HG03558 (cell line): ENCODE measurements around the gene CD74.
"Not testable (repeated sequence)": the region's sequence is repeated elsewhere in the genome, so short reads cannot be mapped to it uniquely, and the experiment has no call there.

Experiments used
- ATAC-seq: cut with Tn5 transposase; IDR thresholded peaks from one replicate; pipeline ENCODE4 v1.9.1; 2021; ENCODE audit warnings: moderate number of reproducible peaks; ENCODE audit not compliant: unreplicated experiment; ENCODE audit errors: extremely low read depth

CD74 gene

GRCh38 chr5:150442699-150443080, 30.0 kb upstream of the CD74 start:
- ATAC-seq: no peak

DNA sequence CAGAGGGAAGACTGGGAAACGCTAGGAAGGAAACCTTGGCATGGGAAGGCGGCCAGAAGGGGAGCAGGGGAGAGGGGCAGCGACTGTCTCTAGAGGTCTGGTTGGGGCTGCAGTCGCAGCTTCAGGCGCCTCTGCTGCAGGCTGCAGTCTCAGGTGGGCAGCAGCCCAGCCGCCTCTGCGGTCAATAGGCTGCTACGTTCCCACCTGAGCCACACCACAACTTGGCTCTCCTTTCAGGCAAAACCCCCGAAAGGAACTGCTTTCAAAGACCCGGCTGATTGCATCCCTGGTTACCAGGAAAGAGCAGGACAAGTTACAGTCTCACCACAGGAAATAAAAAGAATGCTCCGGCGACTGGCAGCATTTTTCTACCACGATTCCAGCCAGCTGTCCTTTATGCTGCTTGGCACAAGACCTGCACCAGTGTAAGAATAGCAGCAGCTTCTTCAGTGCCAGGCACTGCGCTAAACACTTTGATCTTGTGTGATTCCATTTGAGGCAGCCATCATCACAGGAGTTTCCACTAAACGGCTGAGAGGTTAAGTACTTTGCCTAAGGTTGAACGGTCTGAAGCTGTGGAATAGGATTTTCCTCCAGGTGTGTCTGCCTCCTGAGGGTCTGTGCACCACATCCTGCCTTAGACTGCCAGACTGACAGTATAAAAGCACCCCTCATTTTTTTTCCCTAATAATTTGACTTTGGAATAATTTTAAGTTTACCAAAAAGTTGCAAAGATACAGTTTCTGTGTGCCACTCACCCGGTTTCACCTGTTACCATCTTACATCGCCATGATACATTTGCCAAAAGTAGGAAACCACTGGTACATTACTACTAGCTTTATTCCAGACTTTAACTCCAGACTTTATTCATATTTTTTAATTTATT, 29.3 kb upstream of the CD74 start:
- ATAC-seq: no peak

GRCh38 chr5:150440948-150441812, 28.5 kb upstream of the CD74 start:
- ATAC-seq: no peak

GRCh38 chr5:150438873-150439546, 26.3 kb upstream of the CD74 start:
- ATAC-seq: no peak

GRCh38 chr5:150436141-150436680, 23.5 kb upstream of the CD74 start:
- ATAC-seq: peak; percentile 83

DNA sequence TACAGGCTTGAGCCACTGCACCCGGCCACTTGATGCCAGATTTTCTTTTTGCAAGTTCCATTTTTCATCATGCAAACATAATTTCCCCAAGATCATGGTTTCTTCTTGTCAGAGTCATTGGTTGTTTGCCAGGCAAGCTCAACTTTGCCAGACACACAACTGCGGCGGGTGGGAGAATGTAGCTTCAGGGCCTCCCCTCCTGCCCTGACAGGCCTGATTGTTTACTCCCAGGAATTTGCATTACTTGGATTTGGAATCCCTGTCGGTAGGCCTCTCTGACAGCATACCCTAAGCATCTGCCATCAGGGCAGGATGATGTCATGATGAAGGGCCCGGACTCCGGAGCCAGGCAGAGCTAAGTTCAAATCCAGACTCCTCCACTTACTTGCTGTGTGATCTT, 21.8 kb upstream of the CD74 start:
- no peak for ATAC-seq

GRCh38 chr5:150431574-150431973, 18.9 kb upstream of the CD74 start:
- no peak for ATAC-seq

- no peak for ATAC-seq
Measured at GRCh38 chr5:150431048-150431447, 18.3 kb upstream of the CD74 start.

DNA sequence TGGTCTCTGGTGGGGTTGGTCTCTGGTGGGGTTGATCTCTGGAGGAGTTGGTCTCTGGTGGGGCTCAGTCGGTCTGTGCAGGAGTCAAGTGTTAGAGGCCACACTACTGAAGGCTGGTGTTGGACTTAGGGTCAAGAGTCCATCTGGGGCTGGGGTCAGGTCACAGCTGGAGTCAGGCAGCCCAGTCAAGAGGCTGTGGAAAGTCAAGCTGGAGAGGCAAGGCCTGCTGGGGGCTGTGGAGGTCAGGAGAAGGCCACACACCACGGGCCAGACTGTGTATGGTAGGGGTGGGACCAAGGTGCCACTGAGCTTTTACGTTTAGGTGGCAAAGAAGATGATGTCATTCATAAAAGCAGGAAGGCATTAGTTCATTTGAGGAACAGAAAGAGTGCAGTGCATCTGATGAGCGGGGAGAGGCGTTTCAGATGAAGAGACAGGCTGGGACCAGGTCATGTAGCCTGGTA, 16.7 kb upstream of the CD74 start:
- ATAC-seq: no peak

GRCh38 chr5:150428978-150429377, 16.3 kb upstream of the CD74 start:
- ATAC-seq: no peak

GRCh38 chr5:150428106-150428876, 15.6 kb upstream of the CD74 start:
- no peak for ATAC-seq

DNA sequence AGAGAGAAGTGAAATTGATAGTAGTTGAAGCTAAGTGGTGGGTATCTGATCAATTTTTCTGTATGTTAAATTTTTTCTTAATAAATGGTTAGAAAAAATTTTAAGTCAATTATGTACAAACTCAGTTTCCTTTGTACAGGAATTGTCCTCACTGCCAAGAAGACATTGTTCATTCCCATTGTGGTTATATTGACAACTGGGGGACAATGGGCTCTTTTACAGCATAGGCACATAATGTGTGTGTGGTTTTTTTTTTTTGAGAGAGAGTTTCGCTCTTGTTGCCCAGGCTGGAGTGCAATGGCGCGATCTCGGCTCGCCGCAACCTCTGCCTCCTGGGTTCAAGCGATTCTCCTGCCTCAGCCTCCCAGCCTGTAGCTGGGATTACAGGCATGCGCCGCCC, 13.5 kb upstream of the CD74 start:
- ATAC-seq: not testable (repeated sequence)

DNA sequence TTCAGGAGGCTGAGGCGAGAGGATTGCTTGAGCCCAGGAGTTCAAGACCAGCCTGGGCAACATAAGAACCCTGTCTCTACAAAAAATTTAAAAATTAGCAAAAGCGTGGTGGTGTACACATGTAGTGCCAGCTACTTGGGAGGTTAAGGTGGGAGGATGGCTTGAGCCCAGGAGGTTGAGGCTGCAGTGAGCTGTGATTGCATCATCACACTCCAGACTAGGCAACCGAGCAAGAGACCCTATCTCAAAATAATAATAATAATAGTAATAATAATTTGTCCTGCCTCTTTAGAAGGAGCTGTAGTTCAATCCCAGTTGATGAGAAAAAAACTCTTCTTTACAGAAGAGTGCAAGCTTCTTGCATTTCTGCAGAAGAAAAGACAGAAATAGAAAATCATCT, 10.0 kb upstream of the CD74 start:
- no peak for ATAC-seq

GRCh38 chr5:150422075-150422474, 9.4 kb upstream of the CD74 start:
- no peak for ATAC-seq

GRCh38 chr5:150419630-150420270, 7.0 kb upstream of the CD74 start:
- ATAC-seq: no peak

DNA sequence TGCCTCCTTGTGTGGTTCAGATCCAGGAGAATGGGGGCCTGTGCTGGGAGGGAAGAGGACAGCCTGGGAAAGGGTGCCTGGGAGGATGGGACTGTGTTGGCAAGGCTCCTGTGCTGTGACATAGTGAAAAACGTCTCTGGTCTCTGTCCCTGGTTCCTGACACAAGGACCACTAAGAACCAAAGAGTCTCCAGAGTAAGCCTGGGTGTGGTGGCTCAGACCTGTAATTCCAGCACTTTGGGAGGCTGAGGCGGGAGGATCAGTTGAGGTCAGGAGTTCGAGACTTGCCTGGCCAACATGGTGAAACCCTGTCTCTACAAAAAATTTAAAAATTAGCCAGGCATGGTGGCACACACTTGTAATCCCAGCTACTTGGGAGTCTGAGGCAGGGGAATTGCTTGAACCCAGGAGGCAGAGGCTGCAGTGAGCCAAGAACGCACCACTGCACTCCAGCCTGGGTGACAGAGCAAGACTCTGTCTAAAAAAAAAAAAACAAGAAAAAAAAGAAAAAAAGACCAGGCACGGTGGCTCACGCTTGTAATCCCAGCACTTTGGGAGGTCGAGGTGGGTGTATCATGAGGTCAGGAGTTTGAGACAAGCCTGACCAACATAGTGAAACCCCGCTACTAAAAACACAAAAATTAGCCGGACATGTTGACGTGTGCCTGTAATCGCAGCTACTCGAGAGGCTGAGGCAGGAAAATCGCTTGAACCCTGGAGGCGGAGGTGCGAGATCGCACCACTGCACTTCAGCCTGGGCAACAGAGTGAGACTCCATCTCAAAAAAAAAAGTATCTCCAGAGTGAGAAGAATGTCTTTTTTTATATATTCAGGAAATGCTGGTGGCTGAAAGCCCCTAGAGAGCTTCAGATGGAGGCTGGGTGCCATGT, 1.4 kb upstream of the CD74 start:
- not testable (repeated sequence) for ATAC-seq

DNA sequence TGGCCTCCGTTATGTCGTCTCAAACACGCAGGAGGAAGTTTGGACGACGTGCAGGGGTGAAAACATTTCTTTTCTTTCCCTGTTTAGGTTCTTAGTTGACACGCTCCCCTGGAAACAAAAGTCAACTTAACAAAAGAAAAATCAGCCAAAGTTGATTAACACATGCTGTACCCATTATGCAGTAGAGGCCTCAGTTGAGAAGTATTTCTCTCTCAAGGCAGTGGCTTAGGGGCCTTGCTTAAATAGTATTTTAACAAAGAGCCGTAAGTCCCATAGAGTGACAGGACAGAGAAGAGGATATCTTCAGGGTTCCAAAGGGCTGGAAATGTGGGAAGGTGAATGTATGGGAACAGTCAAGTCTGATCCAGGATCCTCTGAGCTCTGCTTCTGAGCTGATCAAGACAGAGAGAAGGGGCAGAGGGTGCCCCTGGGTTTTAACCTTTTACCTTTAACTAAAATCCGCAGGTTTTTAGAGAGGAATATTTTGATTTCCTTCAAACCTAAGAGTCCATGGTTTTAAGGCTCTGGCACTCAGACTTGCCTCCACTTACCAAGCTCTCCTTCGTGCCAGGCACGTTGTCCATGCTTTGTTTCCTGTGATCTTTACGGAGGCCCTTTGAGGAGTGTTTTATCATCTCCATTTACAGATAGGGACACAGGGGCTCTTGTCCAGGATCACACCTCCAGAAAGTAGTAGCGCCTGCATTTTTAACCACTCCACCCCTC, 629 bp upstream of the CD74 start:
- no peak for ATAC-seq
